ENCODE results near the gene TNS1.

TNS1 gene

GRCh38 chr2:217928324-217929181 is 74.2 kb downstream of the TNS1 start:
- in situ Hi-C loops (cut with MboI; ENCODE audit: low pct_unique_long_range_greater_than_20kb, low sequenced_read_pairs) = no loop called here
- DNase-seq = no peak

- in situ Hi-C loops (cut with MboI; ENCODE audit: low pct_unique_long_range_greater_than_20kb, low sequenced_read_pairs) = no loop called here
These were observed 75.0 kb downstream of the TNS1 start for GRCh38 chr2:217927601-217928323.

GRCh38 chr2:217926801-217927200 is 76.0 kb downstream of the TNS1 start:
- in situ Hi-C loops (cut with MboI; ENCODE audit: low pct_unique_long_range_greater_than_20kb, low sequenced_read_pairs) = no loop called here
- no peak for DNase-seq

More at GRCh38 chr2:217927601-217928323, 75.0 kb downstream of the TNS1 start:
- DNase-seq = no peak

GRCh38 chr2:217924346-217924901 is 78.4 kb downstream of the TNS1 start:
- in situ Hi-C loops (cut with MboI; ENCODE audit: low pct_unique_long_range_greater_than_20kb, low sequenced_read_pairs) = no loop called here

GRCh38 chr2:217923007-217923686 is 79.6 kb downstream of the TNS1 start:
- in situ Hi-C loops (cut with MboI; ENCODE audit: low pct_unique_long_range_greater_than_20kb, low sequenced_read_pairs) = no loop called here
- no peak for DNase-seq

More at GRCh38 chr2:217924346-217924901, 78.4 kb downstream of the TNS1 start:
- DNase-seq = no peak

GRCh38 chr2:217922101-217923006 is 80.4 kb downstream of the TNS1 start:
- DNase-seq = no peak
- in situ Hi-C loops (cut with MboI; ENCODE audit: low pct_unique_long_range_greater_than_20kb, low sequenced_read_pairs) = no loop called here

- no peak for DNase-seq
These were observed 81.8 kb downstream of the TNS1 start for GRCh38 chr2:217920879-217921603.

GRCh38 chr2:217919781-217920351 is 82.9 kb downstream of the TNS1 start:
- no peak for DNase-seq
- in situ Hi-C loops (cut with MboI; ENCODE audit: low pct_unique_long_range_greater_than_20kb, low sequenced_read_pairs) = no loop called here

More at GRCh38 chr2:217920879-217921603, 81.8 kb downstream of the TNS1 start:
- in situ Hi-C loops (cut with MboI; ENCODE audit: low pct_unique_long_range_greater_than_20kb, low sequenced_read_pairs) = no loop called here

- in situ Hi-C loops (cut with MboI; ENCODE audit: low pct_unique_long_range_greater_than_20kb, low sequenced_read_pairs) = no loop called here
- DNase-seq = no peak
These were observed 83.6 kb downstream of the TNS1 start for GRCh38 chr2:217919204-217919603.

- in situ Hi-C loops (cut with MboI; ENCODE audit: low pct_unique_long_range_greater_than_20kb, low sequenced_read_pairs) = no loop called here
- DNase-seq = no peak
These were observed 84.3 kb downstream of the TNS1 start for GRCh38 chr2:217918308-217919024.

GRCh38 chr2:217916504-217917254 is 86.1 kb downstream of the TNS1 start:
- in situ Hi-C loops (cut with MboI; ENCODE audit: low pct_unique_long_range_greater_than_20kb, low sequenced_read_pairs) = no loop called here
- DNase-seq = no peak

GRCh38 chr2:217915706-217916105 is 87.1 kb downstream of the TNS1 start:
- in situ Hi-C loops (cut with MboI; ENCODE audit: low pct_unique_long_range_greater_than_20kb, low sequenced_read_pairs) = no loop called here

GRCh38 chr2:217914878-217915277 is 87.9 kb downstream of the TNS1 start:
- in situ Hi-C loops (cut with MboI; ENCODE audit: low pct_unique_long_range_greater_than_20kb, low sequenced_read_pairs) = no loop called here
- no peak for DNase-seq

More at GRCh38 chr2:217915706-217916105, 87.1 kb downstream of the TNS1 start:
- no peak for DNase-seq

- no peak for DNase-seq
- in situ Hi-C loops (cut with MboI; ENCODE audit: low pct_unique_long_range_greater_than_20kb, low sequenced_read_pairs) = no loop called here
These were observed 88.7 kb downstream of the TNS1 start for GRCh38 chr2:217914078-217914477.

- in situ Hi-C loops (cut with MboI; ENCODE audit: low pct_unique_long_range_greater_than_20kb, low sequenced_read_pairs) = no loop called here
- no peak for DNase-seq
These were observed 89.4 kb downstream of the TNS1 start for GRCh38 chr2:217913436-217913835.
